ENCODE measurements around the gene ALKAL2. TPM values are rescaled to one million over a fixed set of nuclear protein-coding genes. Genes with fewer than 3 reads are reported as not detected.

Gene ALKAL2
- total RNA-seq, 1 experiment from 2014 or later: not detected

DNA sequence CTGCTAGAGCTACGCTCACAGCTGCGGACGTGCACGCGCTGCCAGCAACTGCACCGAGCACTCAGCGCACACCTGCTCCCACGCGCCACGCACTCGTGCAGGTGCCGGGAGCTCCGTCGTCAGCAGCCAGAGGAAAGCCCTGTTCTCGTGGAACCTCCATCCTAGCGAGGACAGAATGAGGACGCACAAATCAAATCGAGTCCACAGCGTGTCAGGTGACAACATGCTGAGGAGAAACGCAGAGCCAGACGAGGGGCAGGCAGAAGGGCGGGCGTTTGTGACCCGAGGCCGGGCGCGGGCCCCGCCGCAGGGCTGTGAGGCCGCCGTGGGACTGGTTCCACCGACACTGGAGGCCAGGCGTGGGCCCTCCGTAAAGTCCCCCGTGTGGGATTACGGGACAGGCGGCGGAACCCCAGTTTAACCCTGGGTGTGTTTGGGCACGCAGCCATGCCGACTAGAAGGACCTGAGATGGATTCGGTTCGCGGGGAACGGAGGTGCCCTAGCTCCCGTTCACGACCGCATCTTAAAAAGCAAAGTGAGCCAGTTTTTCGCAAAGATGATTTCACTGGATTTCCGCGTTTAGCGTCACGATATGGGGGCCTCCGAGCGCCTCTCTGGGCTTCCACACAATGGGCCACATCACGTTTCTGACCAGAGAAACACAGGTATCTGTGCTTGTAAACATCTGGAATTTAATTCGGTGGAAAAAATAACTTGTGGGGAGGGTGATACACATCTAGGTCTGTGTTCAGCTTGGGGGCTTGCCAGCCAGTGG lies 26.9 kb upstream of the ALKAL2 start:
- DNase-seq: no peak
- Mint-ChIP-seq H3K9me3 (ENCODE audit: low read depth, unreplicated experiment) (peaks cover 17% of the 10 kb centered on the region), H3K27me3 (ENCODE audit: unreplicated experiment) (no peaks in the 10 kb centered on the region), H3K4me3 (ENCODE audit: low read depth, unreplicated experiment) (no peak overlapping the region), H3K36me3 (ENCODE audit: insufficient read depth, unreplicated experiment) (no peaks in the 10 kb centered on the region), H3K4me1 (ENCODE audit: low read depth, unreplicated experiment) (no peaks in the 10 kb centered on the region), H3K27ac (ENCODE audit: unreplicated experiment) (no peak overlapping the region)
- TF ChIP-seq, protein P1, sequence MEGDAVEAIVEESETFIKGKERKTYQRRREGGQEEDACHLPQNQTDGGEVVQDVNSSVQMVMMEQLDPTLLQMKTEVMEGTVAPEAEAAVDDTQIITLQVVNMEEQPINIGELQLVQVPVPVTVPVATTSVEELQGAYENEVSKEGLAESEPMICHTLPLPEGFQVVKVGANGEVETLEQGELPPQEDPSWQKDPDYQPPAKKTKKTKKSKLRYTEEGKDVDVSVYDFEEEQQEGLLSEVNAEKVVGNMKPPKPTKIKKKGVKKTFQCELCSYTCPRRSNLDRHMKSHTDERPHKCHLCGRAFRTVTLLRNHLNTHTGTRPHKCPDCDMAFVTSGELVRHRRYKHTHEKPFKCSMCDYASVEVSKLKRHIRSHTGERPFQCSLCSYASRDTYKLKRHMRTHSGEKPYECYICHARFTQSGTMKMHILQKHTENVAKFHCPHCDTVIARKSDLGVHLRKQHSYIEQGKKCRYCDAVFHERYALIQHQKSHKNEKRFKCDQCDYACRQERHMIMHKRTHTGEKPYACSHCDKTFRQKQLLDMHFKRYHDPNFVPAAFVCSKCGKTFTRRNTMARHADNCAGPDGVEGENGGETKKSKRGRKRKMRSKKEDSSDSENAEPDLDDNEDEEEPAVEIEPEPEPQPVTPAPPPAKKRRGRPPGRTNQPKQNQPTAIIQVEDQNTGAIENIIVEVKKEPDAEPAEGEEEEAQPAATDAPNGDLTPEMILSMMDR (IDR thresholded peaks at IDR 0.05; ENCODE audit: unreplicated experiment): no peak
- BruUV-seq (replicated peaks): no TSS peak
- CTCF ChIA-PET: no interaction called here
- intact Hi-C loops (cut with micrococcal nuclease; ENCODE audit: unreplicated experiment): no loop called here

DNA sequence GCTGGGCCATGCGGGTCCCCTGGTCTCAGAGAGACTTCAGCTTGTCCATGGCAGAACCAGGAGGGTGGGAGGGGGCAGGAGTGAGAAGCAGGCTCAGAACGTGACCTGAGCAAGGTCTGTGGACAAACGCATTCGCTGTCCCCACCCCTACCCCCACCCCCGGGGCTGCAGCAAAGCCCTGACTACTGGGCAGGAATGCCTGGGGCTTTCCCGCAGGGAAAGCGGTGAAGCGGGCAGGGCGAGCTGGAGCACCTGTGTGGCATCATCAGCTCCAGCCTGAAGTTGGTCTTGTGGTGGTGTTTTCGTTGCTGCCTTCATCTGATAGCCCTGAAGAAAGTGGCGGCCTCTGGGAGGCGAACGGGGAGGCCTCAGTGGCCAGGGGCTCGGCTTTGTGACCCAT lies 26.1 kb upstream of the ALKAL2 start:
- no peaks in the 10 kb centered on the region for H3K4me1 Mint-ChIP-seq (ENCODE audit: low read depth, unreplicated experiment)
- no peak overlapping the region for H3K4me3 Mint-ChIP-seq (ENCODE audit: low read depth, unreplicated experiment)
- CTCF ChIA-PET: no interaction called here
- no peaks in the 10 kb centered on the region for H3K27me3 Mint-ChIP-seq (ENCODE audit: unreplicated experiment)
- BruUV-seq (replicated peaks): no TSS peak
- intact Hi-C loops (cut with micrococcal nuclease; ENCODE audit: unreplicated experiment): no loop called here
- TF ChIP-seq, protein P1 (IDR thresholded peaks at IDR 0.05; ENCODE audit: unreplicated experiment): no peak
- no peak for DNase-seq
- no peak overlapping the region for H3K27ac Mint-ChIP-seq (ENCODE audit: unreplicated experiment)
- peaks cover 16% of the 10 kb centered on the region for H3K9me3 Mint-ChIP-seq (ENCODE audit: low read depth, unreplicated experiment)
- H3K36me3 Mint-ChIP-seq (ENCODE audit: insufficient read depth, unreplicated experiment): no peaks in the 10 kb centered on the region

DNA sequence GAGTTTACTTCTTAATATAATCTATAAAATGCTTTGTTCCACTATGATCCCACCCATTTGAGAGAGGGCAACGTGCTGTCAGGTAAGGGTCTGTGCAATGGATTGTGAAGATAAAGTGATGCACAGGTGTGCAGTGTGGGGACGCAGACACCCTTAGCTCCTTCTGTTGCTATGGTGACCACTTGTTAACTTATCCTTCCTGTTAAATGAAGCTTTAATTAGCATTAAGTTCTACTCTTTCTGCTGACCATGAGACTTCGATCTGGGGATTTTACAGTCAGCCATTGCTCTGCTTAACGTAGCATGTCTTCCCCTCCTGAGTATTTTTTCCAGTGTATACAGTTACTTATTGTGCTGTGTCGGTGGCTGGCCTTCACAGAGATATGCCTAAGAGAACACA lies 23.1 kb upstream of the ALKAL2 start:
- no peak for DNase-seq
- Mint-ChIP-seq H3K27me3 (ENCODE audit: unreplicated experiment) (no peaks in the 10 kb centered on the region), H3K9me3 (ENCODE audit: low read depth, unreplicated experiment) (peaks cover 8% of the 10 kb centered on the region), H3K4me3 (ENCODE audit: low read depth, unreplicated experiment) (no peak overlapping the region), H3K27ac (ENCODE audit: unreplicated experiment) (no peak overlapping the region), H3K36me3 (ENCODE audit: insufficient read depth, unreplicated experiment) (no peaks in the 10 kb centered on the region), H3K4me1 (ENCODE audit: low read depth, unreplicated experiment) (no peaks in the 10 kb centered on the region)
- BruUV-seq (replicated peaks): no TSS peak
- TF ChIP-seq, protein P1 (IDR thresholded peaks at IDR 0.05; ENCODE audit: unreplicated experiment): no peak
- CTCF ChIA-PET: no interaction called here
- intact Hi-C loops (cut with micrococcal nuclease; ENCODE audit: unreplicated experiment): no loop called here

DNA sequence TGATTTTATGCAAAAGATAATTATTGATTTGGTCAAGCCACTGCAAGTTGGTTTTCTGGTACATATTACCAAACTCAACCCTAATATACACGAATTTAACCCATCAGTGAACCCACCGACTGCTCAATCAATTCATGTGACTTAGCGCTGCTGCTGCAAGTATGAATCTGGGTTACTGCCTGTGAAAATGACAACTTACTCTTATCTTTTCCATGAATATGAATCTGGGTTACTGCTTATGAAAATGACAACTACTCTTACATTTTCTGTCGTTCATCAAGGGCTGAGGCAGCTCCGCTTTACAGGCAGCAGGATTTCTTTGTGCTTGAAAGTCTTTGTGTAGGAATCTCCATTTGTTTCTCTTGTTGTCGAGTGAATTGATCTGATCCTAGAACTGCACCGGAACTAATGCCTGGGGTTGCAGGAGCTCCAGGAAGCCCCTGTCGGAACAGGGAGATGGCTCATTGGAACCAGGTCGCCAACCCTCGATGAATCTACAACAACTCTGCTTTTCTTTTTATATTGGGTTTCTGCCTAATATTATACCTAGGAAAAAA lies 22.1 kb upstream of the ALKAL2 start:
- TF ChIP-seq, protein P1 (IDR thresholded peaks at IDR 0.05; ENCODE audit: unreplicated experiment): no peak
- H3K9me3 Mint-ChIP-seq (ENCODE audit: low read depth, unreplicated experiment): peaks cover 9% of the 10 kb centered on the region
- CTCF ChIA-PET: no interaction called here
- no peak for DNase-seq
- no peak overlapping the region for H3K4me3 Mint-ChIP-seq (ENCODE audit: low read depth, unreplicated experiment)
- no TSS peak for BruUV-seq (replicated peaks)
- no peaks in the 10 kb centered on the region for H3K4me1 Mint-ChIP-seq (ENCODE audit: low read depth, unreplicated experiment)
- intact Hi-C loops (cut with micrococcal nuclease; ENCODE audit: unreplicated experiment): no loop called here
- H3K27ac Mint-ChIP-seq (ENCODE audit: unreplicated experiment): no peak overlapping the region
- H3K36me3 Mint-ChIP-seq (ENCODE audit: insufficient read depth, unreplicated experiment): no peaks in the 10 kb centered on the region
- no peaks in the 10 kb centered on the region for H3K27me3 Mint-ChIP-seq (ENCODE audit: unreplicated experiment)
